Renal cortex interstitium (tissue), 11 donors: Measurements from ENCODE around the gene NALCN. TPM values are rescaled to one million over a fixed set of nuclear protein-coding genes. Genes with fewer than 3 reads are reported as not detected.

Source experiments
- DNase-seq, 11 donors: peaks; one replicate each; pipeline ENCODE4 v3.0.0-alpha.2; 2013; ENCODE audit warnings: low read depth in 9 of 11, low spot score in 4 of 11; ENCODE audit errors: extremely low read depth in 1 of 11
- polyA plus RNA-seq, 3 donors: library from polyadenylated mRNA; unstranded; fragments of 120-200 nt; gene quantifications; one replicate each; pipeline ENCODE4 v1.2.1, GENCODE V29; 2013; ENCODE audit not compliant: insufficient read length in 3 of 3

NALCN gene
- polyA plus RNA-seq, 3 donors, result 0.92 to 1.5 (median 1.2) TPM

- no peak for DNase-seq
Measured at GRCh38 chr13:101017123-101017872, 399.0 kb downstream of the NALCN start.

GRCh38 chr13:101016475-101016874 lies 399.8 kb downstream of the NALCN start:
- DNase-seq, result no peak

GRCh38 chr13:101013245-101013644 lies 403.1 kb downstream of the NALCN start:
- DNase-seq, result no peak

- no peak for DNase-seq
Measured at GRCh38 chr13:101010100-101010499, 406.2 kb downstream of the NALCN start.

GRCh38 chr13:101007245-101007644 lies 409.1 kb downstream of the NALCN start:
- no peak for DNase-seq

Other genes with a start within 250 kb of the NALCN start
- gene ITGBL1, start 36.2 kb upstream of the NALCN start, polyA plus RNA-seq, result 1 to 10 TPM in 1 of 3 donors, under 1 TPM in 2; 0.36 to 1.3 (median 0.64) TPM